ENCODE results near the gene CT45A8. TPM values are rescaled to one million over a fixed set of nuclear protein-coding genes. Genes with fewer than 3 reads are reported as not detected.
"Not testable (repeated sequence)": the region's sequence is repeated elsewhere in the genome, so short reads cannot be mapped to it uniquely, and the experiment has no call there.

CT45A8 gene
- not detected for total RNA-seq

- H3K27ac Mint-ChIP-seq; H3K9me3 Mint-ChIP-seq (ENCODE audit: insufficient read depth); H3K27me3 Mint-ChIP-seq (ENCODE audit: low read depth); CTCF ChIA-PET; DNase-seq; H3K4me1 Mint-ChIP-seq (ENCODE audit: low read depth); ATAC-seq; H3K36me3 Mint-ChIP-seq (ENCODE audit: low read depth); POLR2A ChIA-PET; H3K4me3 Mint-ChIP-seq: not testable (repeated sequence)
Measured at GRCh38 chrX:135854438-135854837, at the start of gene CT45A8. CT45A8 (minus strand) TSS chrX:135854538; CDS start chrX:135850783, 3,755 bp downstream.

DNA sequence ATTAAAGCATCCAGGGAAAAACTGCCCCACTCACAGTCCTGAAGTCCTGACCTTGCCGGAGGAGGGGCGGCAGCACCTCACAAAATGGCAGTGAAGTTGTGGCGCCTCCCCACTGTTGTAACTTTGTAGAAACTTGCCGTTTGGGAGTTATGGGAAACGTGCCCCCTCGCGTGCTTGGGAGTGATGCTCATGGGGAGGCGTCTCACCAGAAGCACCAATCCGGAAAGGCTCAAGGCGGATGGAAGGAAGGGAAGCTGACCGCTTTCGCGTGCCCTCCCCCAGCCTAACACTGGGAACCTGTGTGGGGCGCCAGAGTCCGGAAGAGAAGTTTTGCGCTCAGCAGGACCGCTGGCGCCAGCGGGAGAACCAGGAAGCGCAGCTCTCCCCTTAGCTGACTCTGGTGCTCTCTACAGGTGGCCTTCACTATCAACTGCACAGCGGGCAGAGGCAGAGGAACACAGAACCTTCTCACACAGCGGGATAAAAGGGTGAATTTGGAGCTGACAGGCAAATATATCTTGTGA, 39.0 kb upstream of the CT45A8 start, which contains the start of the genes CT45A10 and SAGE1:
TSS of gene CT45A10 (minus strand) at position 151 of the 524 bp plus-strand sequence. CDS start 8,100 bp downstream, outside the sequence.
TSS of gene SAGE1 (plus strand) at position 423 of the 524 bp plus-strand sequence. CDS start 2,527 bp downstream, outside the sequence.
- no peak within 1 kb of the TSS for H3K4me3 Mint-ChIP-seq
- CTCF ChIA-PET = no interaction called here
- H3K36me3 Mint-ChIP-seq (ENCODE audit: low read depth) = no peaks in the 10 kb centered on the region
- POLR2A ChIA-PET = no interaction called here
- H3K4me1 Mint-ChIP-seq (ENCODE audit: low read depth) = no peaks in the 10 kb centered on the region
- ATAC-seq (no peak), DNase-seq (no peak)
- H3K27me3 Mint-ChIP-seq (ENCODE audit: low read depth) = no peaks in the 10 kb centered on the region
- H3K9me3 Mint-ChIP-seq (ENCODE audit: insufficient read depth) = no peaks in the 10 kb centered on the region
- no peak within 1 kb of the TSS for H3K27ac Mint-ChIP-seq

GRCh38 chrX:135892781-135893180, 38.4 kb upstream of the CT45A8 start:
- ATAC-seq = no peak
- H3K4me1 Mint-ChIP-seq (ENCODE audit: low read depth) = no peaks in the 10 kb centered on the region
- H3K9me3 Mint-ChIP-seq (ENCODE audit: insufficient read depth) = no peaks in the 10 kb centered on the region
- H3K4me3 Mint-ChIP-seq = no peak overlapping the region
- POLR2A ChIA-PET = no interaction called here
- H3K27ac Mint-ChIP-seq = no peak overlapping the region
- no peaks in the 10 kb centered on the region for H3K27me3 Mint-ChIP-seq (ENCODE audit: low read depth)
- DNase-seq = no peak
- CTCF ChIA-PET = no interaction called here
- H3K36me3 Mint-ChIP-seq (ENCODE audit: low read depth) = no peaks in the 10 kb centered on the region

DNA sequence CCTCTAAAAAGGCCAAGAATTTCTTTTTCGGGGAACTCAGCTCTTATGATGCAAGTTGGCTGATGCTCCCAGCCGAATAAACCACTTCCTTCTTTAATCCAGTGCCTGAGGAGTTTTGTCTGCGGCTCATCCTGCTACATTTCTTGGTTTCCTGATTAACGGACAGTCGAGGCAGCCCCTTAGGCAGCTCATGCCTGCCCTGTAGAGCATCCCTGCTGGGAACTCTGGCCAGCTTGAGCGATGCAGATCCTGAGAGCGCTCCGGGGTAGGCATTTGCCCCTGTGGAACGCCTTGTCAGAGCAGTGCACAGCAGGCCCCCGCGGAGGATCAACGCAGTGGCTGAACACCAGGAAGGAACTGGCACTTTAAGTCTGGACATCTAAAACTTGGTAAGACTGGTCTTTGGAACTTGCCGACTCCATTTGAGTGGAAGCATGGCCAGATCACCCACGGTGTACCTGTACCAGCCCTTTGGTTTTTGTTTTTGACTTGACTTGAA, 35.8 kb upstream of the CT45A8 start:
- Mint-ChIP-seq H3K4me1 (ENCODE audit: low read depth) (no peaks in the 10 kb centered on the region), H3K27ac (no peak overlapping the region), H3K27me3 (ENCODE audit: low read depth) (no peaks in the 10 kb centered on the region), H3K36me3 (ENCODE audit: low read depth) (no peaks in the 10 kb centered on the region), H3K9me3 (ENCODE audit: insufficient read depth) (no peaks in the 10 kb centered on the region), H3K4me3 (no peak overlapping the region)
- ChIA-PET POLR2A (no interaction called here), CTCF (no interaction called here)
- DNase-seq (no peak), ATAC-seq (no peak)

DNA sequence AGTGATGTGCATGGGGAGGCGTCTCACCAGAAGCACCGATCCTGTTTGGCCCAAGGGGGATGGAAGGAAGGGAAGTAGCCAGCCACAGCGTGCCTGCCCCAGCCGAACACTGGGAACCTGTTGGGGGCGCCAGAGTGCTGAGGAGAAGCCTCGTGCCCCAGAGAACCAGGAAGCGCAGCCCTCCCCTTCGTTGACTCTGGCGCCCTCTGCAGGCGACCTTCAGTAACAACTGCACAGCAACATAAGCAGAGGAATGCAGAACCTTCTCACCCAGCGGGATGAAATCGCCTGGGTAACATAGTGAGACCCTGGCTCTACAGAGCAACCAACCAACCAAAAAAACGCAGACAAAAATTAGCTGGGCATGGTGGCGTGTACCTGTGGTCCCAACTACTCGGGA, 34.6 kb upstream of the CT45A8 start:
- H3K27me3 Mint-ChIP-seq (ENCODE audit: low read depth); H3K36me3 Mint-ChIP-seq (ENCODE audit: low read depth); H3K27ac Mint-ChIP-seq; H3K4me3 Mint-ChIP-seq; H3K9me3 Mint-ChIP-seq (ENCODE audit: insufficient read depth); ATAC-seq; H3K4me1 Mint-ChIP-seq (ENCODE audit: low read depth); POLR2A ChIA-PET; CTCF ChIA-PET: not testable (repeated sequence)
- DNase-seq = peak; percentile 41

- H3K9me3 Mint-ChIP-seq (ENCODE audit: insufficient read depth); H3K27ac Mint-ChIP-seq; H3K36me3 Mint-ChIP-seq (ENCODE audit: low read depth); H3K27me3 Mint-ChIP-seq (ENCODE audit: low read depth); POLR2A ChIA-PET; H3K4me3 Mint-ChIP-seq; H3K4me1 Mint-ChIP-seq (ENCODE audit: low read depth); CTCF ChIA-PET; ATAC-seq; DNase-seq: not testable (repeated sequence)
Measured at GRCh38 chrX:135888230-135888629, 33.9 kb upstream of the CT45A8 start.

GRCh38 chrX:135882741-135883140, 28.4 kb upstream of the CT45A8 start:
- CTCF ChIA-PET; POLR2A ChIA-PET; H3K36me3 Mint-ChIP-seq (ENCODE audit: low read depth); H3K4me1 Mint-ChIP-seq (ENCODE audit: low read depth); H3K9me3 Mint-ChIP-seq (ENCODE audit: insufficient read depth); H3K4me3 Mint-ChIP-seq; H3K27me3 Mint-ChIP-seq (ENCODE audit: low read depth); DNase-seq; H3K27ac Mint-ChIP-seq; ATAC-seq: not testable (repeated sequence)

GRCh38 chrX:135871712-135872111, 17.4 kb upstream of the CT45A8 start, which contains the start of gene CT45A9:
CT45A9 (minus strand) TSS chrX:135871812; CDS start chrX:135868061, 3,751 bp downstream.
- ATAC-seq; H3K36me3 Mint-ChIP-seq (ENCODE audit: low read depth); H3K9me3 Mint-ChIP-seq (ENCODE audit: insufficient read depth); H3K27me3 Mint-ChIP-seq (ENCODE audit: low read depth); DNase-seq; H3K4me1 Mint-ChIP-seq (ENCODE audit: low read depth); POLR2A ChIA-PET; CTCF ChIA-PET; H3K4me3 Mint-ChIP-seq; H3K27ac Mint-ChIP-seq: not testable (repeated sequence)

GRCh38 chrX:135837180-135837579, 17.2 kb downstream of the CT45A8 start, which contains the start of gene CT45A7:
CT45A7 (minus strand) TSS chrX:135837280; CDS start chrX:135833533, 3,747 bp downstream.
- POLR2A ChIA-PET; H3K9me3 Mint-ChIP-seq (ENCODE audit: insufficient read depth); H3K27me3 Mint-ChIP-seq (ENCODE audit: low read depth); ATAC-seq; H3K4me3 Mint-ChIP-seq; H3K27ac Mint-ChIP-seq; H3K4me1 Mint-ChIP-seq (ENCODE audit: low read depth); DNase-seq; CTCF ChIA-PET; H3K36me3 Mint-ChIP-seq (ENCODE audit: low read depth): not testable (repeated sequence)

DNA sequence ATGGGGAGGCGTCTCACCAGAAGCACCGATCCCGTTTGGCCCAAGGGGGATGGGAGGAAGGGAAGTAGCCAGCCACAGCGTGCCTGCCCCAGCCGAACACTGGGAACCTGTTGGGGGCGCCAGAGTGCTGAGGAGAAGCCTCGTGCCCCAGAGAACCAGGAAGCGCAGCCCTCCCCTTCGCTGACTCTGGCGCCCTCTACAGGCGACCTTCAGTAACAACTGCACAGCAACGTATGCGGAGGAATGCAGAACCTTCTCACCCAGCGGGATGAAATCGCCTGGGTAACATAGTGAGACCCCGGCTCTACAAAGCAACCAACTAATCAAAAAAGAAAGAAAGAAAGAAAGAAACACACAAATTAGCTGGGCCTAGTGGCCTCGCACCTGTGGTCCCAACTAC, 34.4 kb downstream of the CT45A8 start, which contains the start of gene CT45A2:
TSS of gene CT45A2 (minus strand) at position 101 of the 400 bp plus-strand sequence. CDS start 3,747 bp downstream, outside the sequence.
- H3K4me3 Mint-ChIP-seq; H3K9me3 Mint-ChIP-seq (ENCODE audit: insufficient read depth); DNase-seq; H3K27me3 Mint-ChIP-seq (ENCODE audit: low read depth); H3K27ac Mint-ChIP-seq; H3K4me1 Mint-ChIP-seq (ENCODE audit: low read depth); ATAC-seq; POLR2A ChIA-PET; H3K36me3 Mint-ChIP-seq (ENCODE audit: low read depth); CTCF ChIA-PET: not testable (repeated sequence)

DNA sequence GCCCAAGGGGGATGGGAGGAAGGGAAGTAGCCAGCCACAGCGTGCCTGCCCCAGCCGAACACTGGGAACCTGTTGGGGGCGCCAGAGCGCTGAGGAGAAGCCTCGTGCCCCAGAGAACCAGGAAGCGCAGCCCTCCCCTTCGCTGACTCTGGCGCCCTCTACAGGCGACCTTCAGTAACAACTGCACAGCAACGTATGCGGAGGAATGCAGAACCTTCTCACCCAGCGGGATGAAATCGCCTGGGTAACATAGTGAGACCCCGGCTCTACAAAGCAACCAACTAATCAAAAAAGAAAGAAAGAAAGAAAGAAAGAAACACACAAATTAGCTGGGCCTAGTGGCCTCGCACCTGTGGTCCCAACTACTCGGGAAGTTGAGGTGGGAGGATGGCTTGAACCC, 51.7 kb downstream of the CT45A8 start, which contains the start of gene CT45A6:
TSS of gene CT45A6 (minus strand) at position 101 of the 400 bp plus-strand sequence. CDS start 3,794 bp downstream, outside the sequence.
- POLR2A ChIA-PET; CTCF ChIA-PET; H3K27me3 Mint-ChIP-seq (ENCODE audit: low read depth); H3K27ac Mint-ChIP-seq; DNase-seq; H3K36me3 Mint-ChIP-seq (ENCODE audit: low read depth); H3K9me3 Mint-ChIP-seq (ENCODE audit: insufficient read depth); H3K4me3 Mint-ChIP-seq; H3K4me1 Mint-ChIP-seq (ENCODE audit: low read depth); ATAC-seq: not testable (repeated sequence)

Data from activated CD8-positive, alpha-beta T cell treated with anti-CD3 and anti-CD28 coated beads, Interleukin-2, amount 10 ng/mL, durations not matched to agents 7 days and 5 days (primary cell).